ENCODE data around the gene FAM167B.
"Not testable (repeated sequence)": the region's sequence is repeated elsewhere in the genome, so short reads cannot be mapped to it uniquely, and the experiment has no call there.

Gene FAM167B

GRCh38 chr1:32266921-32267591 is 20.0 kb downstream of the FAM167B start:
- H3K9ac ChIP-seq (ENCODE audit: low read length) = no peak overlapping the region
- no peaks in the 10 kb centered on the region for H3K9me3 ChIP-seq (ENCODE audit: control insufficient read depth, insufficient read depth, low read depth, low read length)
- H3K27ac ChIP-seq (ENCODE audit: low read depth, low read length) = no peak overlapping the region
- no peaks in the 10 kb centered on the region for H3K27me3 ChIP-seq (ENCODE audit: control insufficient read depth, insufficient read depth, low read length)
- no peak overlapping the region for H3K4me3 ChIP-seq (ENCODE audit: low read depth, low read length)
- no peaks in the 10 kb centered on the region for H3K4me1 ChIP-seq (ENCODE audit: control insufficient read depth, insufficient read depth, low read length)
- no peaks in the 10 kb centered on the region for H3K36me3 ChIP-seq (ENCODE audit: control insufficient read depth, insufficient read depth, low read length)

- H3K9me3 ChIP-seq (ENCODE audit: control insufficient read depth, insufficient read depth, low read depth, low read length) = no peaks in the 10 kb centered on the region
- H3K9ac ChIP-seq (ENCODE audit: low read length) = no peak overlapping the region
- H3K36me3 ChIP-seq (ENCODE audit: control insufficient read depth, insufficient read depth, low read length) = no peaks in the 10 kb centered on the region
- no peak overlapping the region for H3K4me3 ChIP-seq (ENCODE audit: low read depth, low read length)
- peaks cover 22% of the 10 kb centered on the region for H3K4me1 ChIP-seq (ENCODE audit: control insufficient read depth, insufficient read depth, low read length)
- H3K27me3 ChIP-seq (ENCODE audit: control insufficient read depth, insufficient read depth, low read length) = no peaks in the 10 kb centered on the region
- no peak overlapping the region for H3K27ac ChIP-seq (ENCODE audit: low read depth, low read length)
These were observed 22.7 kb downstream of the FAM167B start for GRCh38 chr1:32269744-32270143.

- Histone ChIP-seq H3K27me3 (ENCODE audit: control insufficient read depth, insufficient read depth, low read length) (no peaks in the 10 kb centered on the region; the same call in 1 of the 2 replicates), H3K9ac (ENCODE audit: low read length) (no peak overlapping the region), H3K9me3 (ENCODE audit: control insufficient read depth, insufficient read depth, low read depth, low read length) (no peaks in the 10 kb centered on the region), H3K27ac (ENCODE audit: low read depth, low read length) (no peak overlapping the region), H3K4me3 (ENCODE audit: low read depth, low read length) (no peak overlapping the region), H3K4me1 (ENCODE audit: control insufficient read depth, insufficient read depth, low read length) (peaks cover 29% of the 10 kb centered on the region), H3K36me3 (ENCODE audit: control insufficient read depth, insufficient read depth, low read length) (peaks cover 3% of the 10 kb centered on the region; the same call in 1 of the 2 replicates)
These were observed 25.8 kb downstream of the FAM167B start for GRCh38 chr1:32272557-32273390.

- no peaks in the 10 kb centered on the region; the same call in 1 of the 2 replicates for H3K27me3 ChIP-seq (ENCODE audit: control insufficient read depth, insufficient read depth, low read length)
- H3K27ac ChIP-seq (ENCODE audit: low read depth, low read length) = no peak overlapping the region
- H3K9me3 ChIP-seq (ENCODE audit: control insufficient read depth, insufficient read depth, low read depth, low read length) = no peaks in the 10 kb centered on the region
- H3K4me3 ChIP-seq (ENCODE audit: low read depth, low read length) = peak overlapping the region; percentile 43
- peaks cover 5% of the 10 kb centered on the region; the same call in 1 of the 2 replicates for H3K36me3 ChIP-seq (ENCODE audit: control insufficient read depth, insufficient read depth, low read length)
- H3K4me1 ChIP-seq (ENCODE audit: control insufficient read depth, insufficient read depth, low read length) = peaks cover 29% of the 10 kb centered on the region
- H3K9ac ChIP-seq (ENCODE audit: low read length) = no peak overlapping the region
These were observed 26.6 kb downstream of the FAM167B start for GRCh38 chr1:32273391-32274208.

GRCh38 chr1:32274646-32275340 is 27.8 kb downstream of the FAM167B start:
- Histone ChIP-seq H3K9me3 (ENCODE audit: control insufficient read depth, insufficient read depth, low read depth, low read length) (no peaks in the 10 kb centered on the region), H3K36me3 (ENCODE audit: control insufficient read depth, insufficient read depth, low read length) (peaks cover 17% of the 10 kb centered on the region; the same call in 1 of the 2 replicates), H3K4me3 (ENCODE audit: low read depth, low read length) (peak overlapping the region; percentile 43), H3K27me3 (ENCODE audit: control insufficient read depth, insufficient read depth, low read length) (no peaks in the 10 kb centered on the region; the same call in 1 of the 2 replicates), H3K4me1 (ENCODE audit: control insufficient read depth, insufficient read depth, low read length) (peaks cover 29% of the 10 kb centered on the region), H3K9ac (ENCODE audit: low read length) (peak overlapping the region; percentile 18), H3K27ac (ENCODE audit: low read depth, low read length) (no peak overlapping the region)

GRCh38 chr1:32275424-32275823 is 28.4 kb downstream of the FAM167B start:
- Histone ChIP-seq H3K27me3 (ENCODE audit: control insufficient read depth, insufficient read depth, low read length) (no peaks in the 10 kb centered on the region; the same call in 1 of the 2 replicates), H3K36me3 (ENCODE audit: control insufficient read depth, insufficient read depth, low read length) (peaks cover 20% of the 10 kb centered on the region), H3K4me1 (ENCODE audit: control insufficient read depth, insufficient read depth, low read length) (peaks cover 29% of the 10 kb centered on the region), H3K4me3 (ENCODE audit: low read depth, low read length) (peak overlapping the region; percentile 43), H3K9me3 (ENCODE audit: control insufficient read depth, insufficient read depth, low read depth, low read length) (no peaks in the 10 kb centered on the region), H3K9ac (ENCODE audit: low read length) (no peak overlapping the region), H3K27ac (ENCODE audit: low read depth, low read length) (no peak overlapping the region)

- no peaks in the 10 kb centered on the region for H3K9me3 ChIP-seq (ENCODE audit: control insufficient read depth, insufficient read depth, low read depth, low read length)
- H3K27me3 ChIP-seq (ENCODE audit: control insufficient read depth, insufficient read depth, low read length) = no peaks in the 10 kb centered on the region; the same call in 1 of the 2 replicates
- no peak overlapping the region for H3K9ac ChIP-seq (ENCODE audit: low read length)
- H3K4me3 ChIP-seq (ENCODE audit: low read depth, low read length) = no peak overlapping the region
- no peak overlapping the region for H3K27ac ChIP-seq (ENCODE audit: low read depth, low read length)
- H3K36me3 ChIP-seq (ENCODE audit: control insufficient read depth, insufficient read depth, low read length) = peaks cover 25% of the 10 kb centered on the region
- peaks cover 29% of the 10 kb centered on the region for H3K4me1 ChIP-seq (ENCODE audit: control insufficient read depth, insufficient read depth, low read length)
These were observed 29.2 kb downstream of the FAM167B start for GRCh38 chr1:32276032-32276782.

GRCh38 chr1:32284777-32285176 is 37.8 kb downstream of the FAM167B start:
- not testable (repeated sequence) for H3K4me1 ChIP-seq (ENCODE audit: control insufficient read depth, insufficient read depth, low read length); H3K27ac ChIP-seq (ENCODE audit: low read depth, low read length); H3K9me3 ChIP-seq (ENCODE audit: control insufficient read depth, insufficient read depth, low read depth, low read length); H3K4me3 ChIP-seq (ENCODE audit: low read depth, low read length); H3K27me3 ChIP-seq (ENCODE audit: control insufficient read depth, insufficient read depth, low read length); H3K9ac ChIP-seq (ENCODE audit: low read length)
- H3K36me3 ChIP-seq (ENCODE audit: control insufficient read depth, insufficient read depth, low read length) = peaks cover 16% of the 10 kb centered on the region

- H3K27me3 ChIP-seq (ENCODE audit: control insufficient read depth, insufficient read depth, low read length) = no peaks in the 10 kb centered on the region
- no peaks in the 10 kb centered on the region; the same call in 1 of the 2 replicates for H3K4me1 ChIP-seq (ENCODE audit: control insufficient read depth, insufficient read depth, low read length)
- H3K9me3 ChIP-seq (ENCODE audit: control insufficient read depth, insufficient read depth, low read depth, low read length) = no peaks in the 10 kb centered on the region
- H3K4me3 ChIP-seq (ENCODE audit: low read depth, low read length) = no peak overlapping the region
- H3K36me3 ChIP-seq (ENCODE audit: control insufficient read depth, insufficient read depth, low read length) = peaks cover 10% of the 10 kb centered on the region
- H3K9ac ChIP-seq (ENCODE audit: low read length) = no peak overlapping the region
- no peak overlapping the region for H3K27ac ChIP-seq (ENCODE audit: low read depth, low read length)
These were observed 38.6 kb downstream of the FAM167B start for GRCh38 chr1:32285658-32286057.

GRCh38 chr1:32286763-32287162 is 39.7 kb downstream of the FAM167B start:
- Histone ChIP-seq H3K27me3 (ENCODE audit: control insufficient read depth, insufficient read depth, low read length) (no peaks in the 10 kb centered on the region), H3K9ac (ENCODE audit: low read length) (no peak overlapping the region), H3K9me3 (ENCODE audit: control insufficient read depth, insufficient read depth, low read depth, low read length) (no peaks in the 10 kb centered on the region), H3K36me3 (ENCODE audit: control insufficient read depth, insufficient read depth, low read length) (peaks cover 7% of the 10 kb centered on the region), H3K4me3 (ENCODE audit: low read depth, low read length) (no peak overlapping the region), H3K4me1 (ENCODE audit: control insufficient read depth, insufficient read depth, low read length) (peaks cover 4% of the 10 kb centered on the region), H3K27ac (ENCODE audit: low read depth, low read length) (no peak overlapping the region)

Data from HUES6 (cell line).